ENCODE measurements around the gene PNPLA1.

GRCh38 chr6:36247693-36248092 is 22.2 kb upstream of the PNPLA1 start:
- TF ChIP-seq CTCF (IDR thresholded peaks at IDR 0.05; ENCODE audit: low read length) = no peak
- no peak for TF ChIP-seq EZH2 (optimal IDR thresholded peaks at IDR 0.05; ENCODE audit: low read depth, low read length)
- no peak for TF ChIP-seq EZH2phosphoT487 (IDR thresholded peaks at IDR 0.05; ENCODE audit: low read length)
